GM03348 (cell line): ENCODE measurements around the gene NIFK.
"Not testable (repeated sequence)": the region's sequence is repeated elsewhere in the genome, so short reads cannot be mapped to it uniquely, and the experiment has no call there.

Source experiments
- DNase-seq: peaks from one replicate; pipeline ENCODE4 v3.0.0; 2012; ENCODE audit warnings: low spot score

Gene NIFK

DNA sequence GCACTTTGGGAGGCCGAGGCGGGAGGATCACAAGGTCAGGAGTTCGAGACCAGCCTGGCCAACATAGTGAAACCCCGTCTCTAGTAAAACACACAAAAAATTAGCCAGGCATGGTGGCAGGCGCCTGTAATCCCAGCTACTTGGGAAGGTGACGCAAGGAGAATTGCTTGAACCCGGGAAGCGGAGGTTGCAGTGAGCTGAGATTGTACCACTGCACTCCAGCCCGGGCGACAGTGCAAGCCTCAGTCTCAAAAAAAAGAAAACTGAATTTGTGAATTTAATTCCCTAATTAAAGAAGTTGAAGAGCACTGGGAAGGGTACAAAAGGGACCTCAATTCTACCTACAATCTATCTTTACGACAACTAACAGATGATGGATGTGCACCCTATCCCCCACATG is 2.1 kb downstream of the NIFK start:
- not testable (repeated sequence) for DNase-seq

DNA sequence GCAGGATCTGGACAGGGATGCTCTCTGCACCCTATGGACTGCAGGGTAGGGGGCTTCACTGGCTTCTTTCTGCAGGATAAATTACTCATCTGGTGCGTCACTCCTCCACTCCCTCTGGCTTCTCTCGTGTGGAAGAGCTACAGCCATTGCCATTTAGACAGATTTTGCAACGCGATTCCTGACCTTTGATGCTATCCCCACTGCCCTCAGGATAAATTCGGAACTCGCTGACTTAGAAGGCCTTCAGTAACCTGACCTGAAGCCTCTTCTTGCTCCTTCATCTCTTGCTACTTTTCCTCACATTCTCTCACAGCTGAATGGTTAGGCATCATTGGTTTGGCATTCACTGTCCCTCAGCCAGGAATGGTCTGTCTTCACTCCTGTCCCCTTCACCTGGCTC is 5.3 kb downstream of the NIFK start:
- no peak for DNase-seq

DNA sequence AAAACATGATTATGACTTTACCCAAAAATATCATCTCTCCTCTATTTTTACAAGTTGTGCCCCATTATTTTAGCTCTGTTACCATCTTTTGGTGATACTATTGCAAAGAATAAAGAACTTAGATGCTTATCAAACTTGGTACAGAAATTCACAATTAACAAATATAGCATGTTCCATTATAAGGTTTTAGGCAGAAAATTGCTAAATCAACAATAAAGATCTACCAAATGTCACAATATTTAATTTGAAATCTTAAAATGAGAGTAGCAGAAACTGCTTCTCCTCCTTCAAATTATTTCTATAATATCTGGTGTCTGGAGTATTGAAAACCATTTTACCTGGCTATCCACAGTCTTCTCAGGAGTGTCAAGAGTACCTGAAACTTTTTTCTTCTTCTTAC is 8.7 kb downstream of the NIFK start:
- no peak for DNase-seq

DNA sequence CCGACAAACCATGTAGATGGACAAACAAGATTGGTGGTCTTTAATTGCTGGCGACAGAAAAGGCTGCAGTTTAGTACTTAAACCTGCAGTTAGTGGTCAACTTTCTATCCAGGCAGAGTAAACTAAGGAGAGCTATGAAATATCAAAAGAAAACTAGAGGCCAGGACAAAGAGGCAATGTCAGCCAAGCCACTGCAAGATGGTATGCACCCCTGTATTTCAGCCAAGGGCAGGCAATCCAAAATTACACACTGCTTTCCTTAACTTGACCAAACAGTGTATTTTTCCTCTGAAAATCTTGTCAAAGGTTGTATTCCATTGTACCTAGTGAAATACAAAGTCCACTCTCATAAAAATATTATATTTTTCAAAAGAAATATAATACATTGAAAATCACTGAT is 9.3 kb downstream of the NIFK start:
- DNase-seq: no peak

DNA sequence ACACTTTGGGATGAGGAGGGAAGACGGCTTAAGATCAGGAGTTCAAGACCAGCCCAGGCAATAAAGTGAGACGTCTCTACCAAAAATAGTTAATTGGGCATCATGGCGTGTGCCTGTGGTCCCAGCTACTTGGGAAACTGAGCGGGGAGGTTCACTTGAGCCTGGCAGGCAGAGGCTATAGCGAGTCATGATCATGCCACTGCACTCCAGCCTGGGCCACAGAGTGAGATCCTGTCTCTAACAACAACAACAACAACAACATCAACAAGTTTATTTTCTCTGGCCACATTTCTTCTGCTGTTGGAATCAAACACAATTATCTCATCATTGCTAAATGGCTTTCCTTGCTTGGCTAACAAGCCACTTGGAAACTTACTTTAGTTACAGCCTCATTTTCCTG is 13.4 kb downstream of the NIFK start:
- no peak for DNase-seq

DNA sequence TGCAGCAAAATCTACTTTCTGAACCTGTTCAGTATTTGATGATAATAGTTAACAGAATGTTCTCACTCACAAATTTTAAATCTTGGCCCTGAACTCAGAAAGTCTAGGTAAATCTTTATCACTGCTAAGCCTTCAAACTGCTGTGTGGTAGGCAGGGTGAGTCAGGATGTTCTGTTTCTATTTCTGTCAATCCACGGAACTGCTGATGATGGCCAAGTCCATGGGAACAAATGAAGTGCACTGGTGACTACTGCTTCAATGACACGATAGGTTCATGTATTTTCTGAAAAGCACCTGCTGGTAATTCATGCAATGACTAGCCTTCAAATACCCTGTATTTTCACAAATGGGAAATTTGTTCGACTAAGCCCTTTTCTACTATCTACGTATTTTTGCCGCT is 14.2 kb downstream of the NIFK start:
- DNase-seq: peak; percentile 50

DNA sequence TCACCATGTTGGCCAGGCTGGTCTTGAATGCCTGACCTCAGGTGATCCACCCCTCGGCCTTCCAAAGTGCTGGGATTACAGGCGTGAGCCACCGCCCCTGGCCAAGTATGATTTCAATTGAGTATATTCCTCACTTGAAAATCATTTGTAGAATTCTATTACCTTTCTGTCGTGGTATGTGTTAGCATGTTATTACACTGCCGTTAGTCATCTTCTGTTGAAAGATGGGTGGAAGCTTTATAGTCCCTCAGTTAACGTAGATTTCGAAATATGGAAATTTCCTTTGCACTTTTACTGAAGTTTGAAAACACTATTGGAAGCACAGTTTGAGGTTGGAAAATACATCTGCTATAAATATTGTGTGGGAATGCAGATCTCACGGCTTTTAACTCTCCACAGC is 14.7 kb downstream of the NIFK start:
- DNase-seq: peak; percentile 77

DNA sequence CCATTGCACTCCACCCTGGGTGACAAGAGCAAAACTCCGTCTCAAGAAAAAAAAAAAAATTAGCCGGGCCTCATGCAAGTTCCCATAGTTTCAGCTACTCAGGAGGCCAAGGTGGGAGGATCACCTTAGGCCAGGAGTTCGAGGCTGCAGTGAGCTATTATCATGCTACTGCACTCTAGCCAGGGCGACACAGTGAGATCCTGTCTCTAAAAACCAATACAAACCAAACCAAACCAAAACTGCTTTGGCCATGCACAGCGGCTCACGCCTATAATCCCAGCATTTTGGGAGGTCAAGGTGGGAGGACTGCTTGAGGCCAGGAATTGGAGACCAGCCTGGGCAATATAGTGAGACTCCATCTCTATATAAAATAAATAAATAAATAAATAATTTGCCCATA is 19.1 kb downstream of the NIFK start:
- DNase-seq: no peak

DNA sequence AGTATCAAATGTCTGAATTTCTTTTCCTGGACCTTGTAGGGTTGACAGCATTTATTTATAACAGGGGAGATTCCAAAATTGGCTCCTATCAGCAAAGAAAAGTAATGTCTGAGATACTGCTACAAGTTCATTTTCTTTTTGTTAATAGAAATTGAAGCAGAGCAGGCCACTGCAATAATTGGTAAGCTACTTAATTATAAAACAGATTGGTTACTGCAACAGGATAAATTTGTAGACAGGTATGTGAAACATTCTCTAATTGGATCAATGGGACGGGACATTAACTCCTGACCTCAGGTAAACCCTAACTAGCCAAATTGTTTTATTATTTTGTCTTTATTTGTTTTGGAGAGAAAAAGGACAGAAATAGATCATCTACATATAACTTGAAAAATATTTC is 20.5 kb downstream of the NIFK start:
- DNase-seq: no peak

DNA sequence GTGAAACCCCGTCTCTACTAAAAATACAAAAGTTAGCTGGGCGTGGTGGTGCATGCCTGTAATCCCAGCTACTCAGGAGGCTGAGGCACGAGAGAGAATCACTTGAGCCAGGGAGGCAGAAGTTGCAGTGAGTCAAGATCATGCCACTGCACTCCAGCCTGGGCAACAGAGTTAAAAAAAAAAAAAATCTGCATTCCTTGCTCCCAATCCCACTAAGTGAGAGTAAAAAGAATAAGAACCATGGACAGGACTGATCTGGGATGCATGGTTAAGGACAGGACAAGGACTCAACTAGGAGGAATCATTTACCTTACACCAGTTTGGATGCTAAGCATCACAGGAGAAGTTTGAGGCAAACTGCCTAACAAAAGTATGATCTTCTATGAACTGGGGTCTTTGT is 25.2 kb downstream of the NIFK start:
- DNase-seq: peak; percentile 30

DNA sequence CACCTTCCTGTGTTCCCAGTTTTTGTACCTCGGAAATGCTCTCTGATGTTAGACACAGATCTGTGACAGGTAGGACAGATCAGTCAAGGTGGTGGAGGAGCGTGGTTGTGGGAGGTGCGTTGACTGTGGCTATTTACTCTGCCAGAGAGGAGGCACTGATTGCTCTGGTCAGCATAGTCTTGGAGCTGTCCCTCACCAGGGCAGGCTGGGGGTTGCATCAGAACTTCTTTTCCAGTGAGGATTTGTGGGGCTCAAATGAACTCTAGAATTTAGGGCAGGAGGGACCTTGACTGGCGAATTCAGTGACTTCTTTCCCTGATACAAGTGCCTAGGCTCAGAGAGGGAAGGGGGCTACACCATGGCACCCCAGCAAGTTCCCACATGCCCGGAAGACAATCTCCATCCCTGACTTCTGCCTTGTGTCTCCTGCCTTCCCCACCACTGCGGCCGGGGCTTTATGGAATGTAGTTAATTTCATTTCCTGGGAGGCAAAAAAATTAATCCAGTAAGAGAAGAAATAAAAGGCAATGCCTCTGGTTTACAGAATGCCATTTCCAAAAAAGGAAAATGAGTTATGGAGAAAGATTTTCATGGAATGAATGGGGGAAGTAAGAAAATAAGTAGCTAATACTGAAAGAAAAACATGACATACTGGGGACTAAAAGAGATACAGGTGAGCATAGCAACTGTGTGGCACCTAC is 26.1 kb downstream of the NIFK start:
- DNase-seq: peak; percentile 58

DNA sequence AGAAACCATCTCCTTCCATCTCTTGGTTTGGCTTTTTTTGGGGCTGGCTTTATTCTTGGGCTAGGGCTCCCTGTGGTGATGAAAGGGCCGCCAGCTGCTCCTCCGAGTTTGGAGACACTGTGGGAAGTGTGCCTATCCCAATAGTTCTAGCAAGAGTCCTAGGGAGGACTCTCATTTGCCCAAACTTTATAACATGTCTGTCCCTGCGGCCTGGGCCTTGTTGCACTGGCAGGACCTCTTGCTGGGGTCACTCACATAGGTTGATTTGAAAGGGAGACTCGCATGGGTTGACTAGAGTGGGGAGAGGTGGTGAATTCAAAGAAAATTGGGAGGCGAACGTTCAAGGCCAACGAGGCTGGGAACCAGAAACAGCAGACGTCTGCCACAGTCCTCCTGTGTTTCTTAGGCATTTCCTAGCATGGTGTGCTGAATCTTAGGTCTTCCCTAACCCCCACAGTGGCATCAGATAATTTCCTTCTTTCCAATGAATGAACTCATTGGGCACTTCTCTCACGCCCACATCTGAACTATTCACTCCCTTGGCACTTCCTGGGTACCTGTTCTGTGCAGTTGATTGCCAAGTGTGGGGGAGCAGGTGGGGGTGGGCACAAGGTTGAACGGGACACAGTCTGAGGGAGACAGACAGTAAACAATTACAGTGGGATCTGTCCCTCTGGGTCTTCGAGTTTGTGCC is 26.8 kb downstream of the NIFK start:
- DNase-seq: no peak

DNA sequence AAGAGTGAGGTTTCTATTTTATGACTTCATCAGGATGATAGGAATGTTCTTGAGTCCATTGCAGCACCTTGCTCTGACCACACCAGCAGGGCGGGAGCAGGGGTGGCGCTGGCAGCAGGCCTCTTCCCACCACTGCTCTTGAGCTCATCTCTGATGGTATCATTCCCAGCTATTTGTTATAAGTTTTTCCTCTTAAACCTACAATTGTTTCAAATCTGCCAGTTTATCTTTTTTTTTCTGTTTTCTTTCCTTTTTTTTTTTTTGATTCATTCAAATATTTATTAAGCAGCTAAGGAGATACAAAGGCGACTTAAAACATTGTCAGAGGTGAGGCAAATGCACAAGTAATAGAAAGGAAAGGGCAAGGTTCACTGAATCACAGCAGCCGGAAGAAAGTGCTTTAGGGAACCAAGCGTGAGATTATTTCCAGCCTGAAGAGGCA is 28.7 kb downstream of the NIFK start:
- no peak for DNase-seq

DNA sequence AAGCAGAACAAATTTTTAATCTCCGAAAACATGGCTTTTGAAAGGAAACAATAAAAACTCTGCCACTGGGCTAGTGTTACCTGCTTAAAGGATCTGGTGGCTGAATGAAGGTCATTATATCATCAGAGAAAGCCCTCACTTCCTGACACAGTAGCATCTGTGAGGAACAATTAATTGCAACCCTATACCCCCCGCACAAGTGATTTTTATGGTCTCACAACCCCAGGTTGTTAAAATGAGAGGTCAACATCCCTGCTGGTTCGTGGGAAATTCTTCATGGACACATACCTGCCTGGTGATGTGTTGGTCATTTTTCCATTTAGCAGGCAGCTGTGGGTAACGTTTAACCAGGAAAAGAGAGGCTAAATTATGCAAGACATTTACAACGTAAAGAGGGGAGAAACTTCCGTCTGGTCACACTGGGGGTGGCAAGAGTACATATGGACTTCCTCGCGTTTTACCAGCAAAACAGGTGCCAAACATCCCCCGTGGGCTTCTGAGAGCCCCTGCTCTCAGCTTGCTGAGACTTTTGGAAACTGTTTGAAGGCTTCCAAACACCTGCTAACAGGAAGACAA is 29.2 kb downstream of the NIFK start:
- DNase-seq: no peak

DNA sequence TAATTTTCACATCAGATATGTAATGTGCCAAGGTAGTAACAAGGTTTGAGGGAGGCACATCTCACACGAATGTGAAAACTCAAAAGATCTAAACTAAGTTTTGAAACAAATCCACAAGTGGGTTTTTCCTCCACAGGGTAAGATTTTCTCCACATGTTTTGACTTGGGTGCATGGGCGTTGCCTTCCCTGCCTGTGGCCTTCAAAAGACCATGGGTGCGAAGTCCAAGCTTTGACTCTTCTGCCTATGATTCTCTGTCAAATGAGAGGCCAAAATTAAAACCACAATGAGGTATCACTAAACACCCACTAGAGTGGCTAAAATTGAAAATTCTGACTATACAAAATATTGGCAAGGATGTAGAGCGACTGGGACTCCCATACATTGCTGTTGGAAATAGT is 30.7 kb downstream of the NIFK start:
- no peak for DNase-seq

DNA sequence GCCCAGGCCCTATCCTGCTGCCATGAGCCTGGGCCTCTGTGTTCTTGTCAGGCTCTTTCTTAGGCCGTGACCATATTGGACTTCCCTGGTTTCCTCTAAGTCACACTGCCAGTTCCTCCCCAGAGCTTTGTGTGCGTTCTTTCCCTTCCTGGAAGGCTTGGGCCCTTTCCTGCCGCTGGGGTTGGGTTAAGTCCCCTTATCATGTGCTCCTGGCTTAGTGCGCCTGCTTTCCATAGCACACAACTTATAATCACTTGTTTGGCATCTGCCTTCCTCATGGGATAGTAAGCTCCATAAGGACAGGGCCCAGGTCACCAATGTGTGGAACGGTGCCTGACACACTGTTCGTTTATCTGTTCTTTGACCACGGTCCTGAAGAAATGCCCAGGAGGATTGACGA is 31.3 kb downstream of the NIFK start:
- DNase-seq: no peak

DNA sequence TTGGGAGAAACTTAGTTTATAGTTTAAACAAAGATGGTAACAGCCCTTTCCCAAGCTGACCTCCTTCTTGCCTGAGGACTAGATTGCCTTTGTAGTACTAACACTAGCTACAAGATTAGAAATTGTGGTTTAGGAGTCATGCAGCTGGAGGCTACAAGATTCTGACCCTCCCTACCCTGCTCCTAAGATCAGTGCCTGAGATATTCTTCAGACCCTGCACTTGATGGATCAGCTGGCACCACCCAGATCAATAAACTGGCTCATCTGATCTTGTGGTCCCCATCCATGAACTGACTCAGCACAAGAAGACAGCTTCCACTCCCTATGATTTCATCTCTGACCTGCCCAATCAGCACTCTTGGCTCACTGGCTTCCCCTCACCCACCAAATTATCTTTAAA is 34.9 kb downstream of the NIFK start:
- not testable (repeated sequence) for DNase-seq

DNA sequence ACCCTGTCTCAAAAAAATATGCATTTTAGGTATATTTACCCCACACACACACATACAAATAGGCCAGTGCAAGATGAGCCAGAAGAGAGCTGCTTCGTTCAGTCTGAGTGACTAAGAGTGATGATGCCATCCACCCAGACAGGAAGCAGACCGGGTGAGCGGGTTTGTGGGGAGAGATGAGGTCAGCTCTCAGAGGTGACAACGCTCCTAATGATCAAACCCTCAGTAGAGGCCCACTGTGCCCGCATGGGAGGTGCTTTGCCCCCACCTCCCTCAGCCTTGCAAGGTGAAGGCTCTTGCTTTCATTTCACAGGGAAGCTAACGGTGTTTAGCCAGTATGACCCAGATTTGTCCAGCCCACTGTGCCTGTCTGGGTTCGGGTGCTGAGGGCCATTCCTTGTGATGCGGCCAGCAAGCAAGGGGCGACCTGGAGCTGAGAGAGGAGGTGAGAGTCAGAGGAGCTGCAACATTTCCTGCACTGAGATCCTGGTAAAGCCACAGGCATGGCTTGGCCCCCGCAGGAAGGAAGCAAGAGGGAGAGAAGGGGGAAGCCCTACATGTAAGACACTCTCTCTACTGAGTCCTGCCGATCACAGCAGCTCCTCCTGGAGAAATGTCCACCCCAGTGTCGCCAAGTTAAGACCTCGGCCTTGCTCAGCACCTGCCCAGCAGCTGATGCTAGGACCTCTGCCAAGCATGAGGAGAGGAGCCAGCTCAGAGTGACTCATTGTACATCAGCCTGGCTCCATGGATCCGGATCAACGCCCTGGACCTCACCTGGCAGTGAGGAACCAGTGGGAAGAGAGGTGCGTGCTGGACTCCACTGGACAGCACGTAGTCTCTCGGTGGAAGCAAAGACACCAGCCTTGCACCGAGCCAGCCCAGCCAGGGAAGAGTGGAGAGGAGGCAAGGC is 37.0 kb downstream of the NIFK start:
- peak; percentile 90 for DNase-seq

DNA sequence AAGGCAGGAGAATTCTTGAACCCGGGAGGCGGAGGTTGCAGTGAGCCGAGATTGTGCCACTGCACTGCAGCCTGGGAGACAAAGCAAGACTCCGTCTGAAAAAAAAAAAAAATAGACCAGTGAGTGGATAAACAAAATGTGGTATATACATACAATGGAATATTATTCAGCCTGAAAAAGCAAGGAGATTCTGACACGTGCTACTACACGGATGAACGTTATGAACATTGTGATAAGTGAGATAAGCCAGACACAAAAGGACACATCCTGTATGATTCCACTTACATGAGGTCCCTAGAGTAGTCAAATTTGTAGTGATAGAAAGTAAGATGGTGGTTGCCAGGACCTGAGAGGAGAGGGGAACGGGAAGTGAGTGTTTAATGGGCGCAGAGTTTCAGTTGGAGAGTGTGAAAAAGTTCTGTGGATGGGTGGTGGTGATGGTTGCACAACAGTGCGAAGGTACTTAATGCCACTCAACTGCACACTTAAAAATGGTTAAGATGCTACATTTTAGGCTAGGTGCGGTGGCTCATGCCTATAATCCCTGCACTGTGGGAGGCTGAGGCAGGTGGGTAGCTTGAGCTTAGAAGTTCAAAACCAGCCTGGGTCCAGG is 38.3 kb downstream of the NIFK start:
- no peak for DNase-seq

DNA sequence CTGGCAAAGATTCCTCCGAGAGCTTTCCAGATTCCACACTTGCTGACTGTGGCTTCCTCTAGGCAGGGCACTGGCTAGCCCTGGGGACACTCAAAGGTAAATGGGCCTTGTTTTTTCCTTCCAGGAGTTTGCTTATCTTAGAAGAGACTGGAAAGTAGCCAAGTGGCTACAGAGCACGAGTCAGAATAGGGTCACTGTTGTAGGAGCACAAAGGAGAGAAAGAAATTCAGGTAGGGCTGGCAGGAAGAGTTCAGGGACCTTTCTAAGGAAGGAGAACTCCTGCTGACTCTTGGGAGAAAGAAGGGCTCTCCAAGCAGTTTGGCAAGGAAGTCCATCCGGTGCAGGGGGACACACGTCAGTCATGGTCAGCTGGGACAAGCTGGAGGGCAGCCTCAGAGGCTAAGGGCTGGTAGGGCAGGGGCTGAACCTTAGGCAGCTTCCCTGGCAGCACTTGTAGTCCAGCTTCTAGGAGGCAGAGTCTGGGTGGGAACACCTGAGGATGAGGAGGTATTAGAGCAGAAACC is 39.5 kb downstream of the NIFK start:
- DNase-seq: no peak

DNA sequence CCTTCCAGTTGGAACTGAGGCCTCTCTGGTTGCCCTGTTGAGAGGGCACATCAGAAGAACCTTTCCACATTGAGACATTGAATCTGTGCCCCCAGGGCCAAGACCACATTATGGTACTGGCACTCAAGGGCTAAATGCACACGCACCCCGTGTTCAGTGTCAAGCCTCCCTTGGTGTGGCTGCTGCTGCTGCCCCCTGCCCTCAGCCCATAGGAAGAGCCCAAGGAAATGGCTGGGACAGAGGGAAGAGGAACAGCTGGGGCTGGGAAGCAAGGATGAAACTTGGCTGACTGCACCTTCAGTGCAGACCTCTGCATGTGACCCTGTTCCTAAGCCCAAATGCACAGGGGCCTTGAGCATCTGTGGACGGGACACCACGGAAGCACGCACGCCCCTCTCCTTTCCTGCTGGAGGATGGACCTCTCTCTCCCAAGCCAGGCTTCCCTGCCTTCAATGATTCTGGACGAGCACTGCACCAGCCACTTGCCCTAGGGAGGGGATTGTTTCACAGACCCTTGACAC is 40.2 kb downstream of the NIFK start:
- no peak for DNase-seq

DNA sequence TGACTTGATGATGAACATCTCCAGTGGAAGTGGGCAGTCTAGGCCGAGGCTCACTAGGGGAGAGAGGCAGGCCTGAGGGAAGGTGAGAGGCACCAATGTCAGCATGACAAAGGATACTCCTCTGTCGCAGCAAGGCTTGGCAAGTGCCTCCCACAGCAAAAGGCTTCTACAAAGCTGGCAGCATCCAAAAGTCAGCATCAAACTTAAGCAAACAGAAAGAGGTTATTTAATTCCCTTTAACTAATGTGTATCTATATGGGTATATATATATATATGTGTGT is 41.6 kb downstream of the NIFK start:
- no peak for DNase-seq
